Hematopoietic multipotent progenitor cell treated with erythropoietin and hydrocortisone succinate and interleukin-3 and kit ligand, for 17 days (in vitro differentiated cells): ENCODE measurements around the gene NRSN2.
"Not testable (repeated sequence)": the region's sequence is repeated elsewhere in the genome, so short reads cannot be mapped to it uniquely, and the experiment has no call there.

Experiments
- DNase-seq: peaks from one replicate; pipeline ENCODE4 v3.0.0-alpha.2; 2015; ENCODE audit warnings: low spot score

Gene NRSN2

DNA sequence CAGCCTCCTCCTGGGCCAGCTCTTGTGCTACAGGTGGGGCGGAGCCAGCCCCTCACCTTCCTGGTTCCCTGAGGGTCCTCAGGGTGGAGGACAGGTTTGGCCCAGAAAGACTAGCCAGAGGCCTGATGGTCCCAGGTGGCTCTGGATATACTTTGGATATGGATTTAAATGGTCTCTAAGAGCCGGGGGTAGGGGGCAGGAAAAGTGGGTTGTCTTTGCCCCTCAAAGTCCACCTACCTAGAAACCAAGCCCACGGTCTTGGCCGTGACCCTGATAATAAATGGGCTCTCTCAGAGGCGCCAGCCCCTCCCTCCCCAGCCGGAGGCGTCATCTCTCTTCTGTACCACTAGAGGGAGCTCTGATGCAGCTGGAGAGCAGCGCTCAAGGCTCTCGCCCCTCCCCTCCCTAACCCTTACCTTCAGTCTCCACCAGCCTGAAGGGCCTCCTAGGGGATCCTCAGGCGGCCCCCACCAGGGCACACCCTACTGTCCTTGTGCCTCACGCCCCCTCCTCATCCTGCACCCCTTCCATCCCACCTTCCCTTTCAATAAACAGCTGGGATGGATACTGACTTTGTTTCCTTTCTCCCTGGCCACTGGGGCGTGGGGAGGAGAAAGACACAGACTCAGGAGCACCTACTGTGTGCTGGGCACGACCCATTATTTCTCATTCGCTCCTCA lies 7.5 kb downstream of the NRSN2 start:
- peak; percentile 86 for DNase-seq

DNA sequence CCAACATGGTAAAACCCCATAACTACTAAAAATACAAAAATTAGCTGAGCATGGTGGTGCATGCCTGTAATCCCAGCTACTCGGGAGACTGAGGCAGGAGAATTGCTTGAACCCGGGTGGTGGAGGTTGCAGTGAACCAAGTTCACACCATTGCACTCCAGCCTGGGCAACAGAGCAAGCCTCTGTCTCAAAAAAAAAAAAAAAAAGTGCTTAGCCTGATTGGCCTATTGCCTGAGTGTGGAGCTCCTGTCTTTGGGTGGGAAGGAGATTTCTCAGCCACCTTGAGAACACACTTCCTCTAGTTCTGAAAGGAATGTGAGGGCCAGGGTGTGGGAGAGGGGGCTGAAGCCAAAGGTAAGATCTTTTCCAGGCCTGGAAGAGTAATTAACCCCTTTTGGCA lies 9.2 kb downstream of the NRSN2 start:
- not testable (repeated sequence) for DNase-seq

- no peak for DNase-seq
Observed at GRCh38 chr20:356745-357144, 9.8 kb downstream of the NRSN2 start.

GRCh38 chr20:358891-359555 lies 12.1 kb downstream of the NRSN2 start:
- no peak for DNase-seq

GRCh38 chr20:361561-361960 lies 14.7 kb downstream of the NRSN2 start:
- no peak for DNase-seq

DNA sequence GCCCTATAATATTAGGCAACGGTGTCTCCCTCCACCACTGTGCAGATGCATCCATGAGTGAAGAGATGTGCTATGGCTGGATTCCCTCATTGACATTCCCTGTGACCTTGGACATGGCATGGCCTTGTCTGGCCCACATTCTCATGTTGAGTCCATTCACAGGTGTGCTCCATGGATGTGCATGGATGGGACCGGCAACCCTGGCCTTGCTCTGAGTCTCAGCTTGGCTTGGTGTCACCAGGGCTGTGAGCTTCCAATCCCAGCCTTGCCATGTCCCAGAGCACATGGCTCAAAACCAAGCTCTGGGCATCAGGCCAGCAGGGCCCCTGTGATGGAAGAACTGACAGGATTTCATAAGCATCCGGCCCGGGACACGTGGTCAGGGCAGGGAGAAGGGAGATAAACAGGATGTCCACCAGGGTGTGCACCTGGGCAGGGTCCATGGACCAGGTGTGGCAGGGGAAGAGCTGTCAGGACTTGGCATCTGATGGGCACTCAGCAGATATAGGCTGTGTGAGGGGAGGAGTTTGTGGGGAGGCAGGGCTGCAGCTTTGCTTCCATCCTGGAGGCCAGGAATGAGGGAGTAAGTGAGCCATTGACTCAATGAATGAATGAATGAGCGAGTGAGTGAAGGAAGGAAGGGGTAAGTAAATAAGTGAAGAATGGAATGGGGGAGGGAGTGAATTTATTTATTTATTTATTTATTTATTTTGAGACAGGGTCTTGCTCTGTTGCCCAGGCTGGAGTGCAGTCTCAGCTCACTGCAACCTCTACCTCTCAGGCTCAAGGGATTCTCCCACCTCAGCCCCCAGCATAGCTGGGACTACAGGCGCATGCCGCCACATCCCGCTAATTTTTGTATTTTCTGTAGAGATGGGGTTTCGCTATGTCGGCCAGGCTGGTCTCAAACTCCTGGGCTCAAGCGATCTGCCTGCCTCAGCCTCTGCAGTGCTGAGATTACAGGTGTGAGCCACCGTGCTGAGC lies 15.7 kb downstream of the NRSN2 start:
- peak; percentile 78 for DNase-seq

DNA sequence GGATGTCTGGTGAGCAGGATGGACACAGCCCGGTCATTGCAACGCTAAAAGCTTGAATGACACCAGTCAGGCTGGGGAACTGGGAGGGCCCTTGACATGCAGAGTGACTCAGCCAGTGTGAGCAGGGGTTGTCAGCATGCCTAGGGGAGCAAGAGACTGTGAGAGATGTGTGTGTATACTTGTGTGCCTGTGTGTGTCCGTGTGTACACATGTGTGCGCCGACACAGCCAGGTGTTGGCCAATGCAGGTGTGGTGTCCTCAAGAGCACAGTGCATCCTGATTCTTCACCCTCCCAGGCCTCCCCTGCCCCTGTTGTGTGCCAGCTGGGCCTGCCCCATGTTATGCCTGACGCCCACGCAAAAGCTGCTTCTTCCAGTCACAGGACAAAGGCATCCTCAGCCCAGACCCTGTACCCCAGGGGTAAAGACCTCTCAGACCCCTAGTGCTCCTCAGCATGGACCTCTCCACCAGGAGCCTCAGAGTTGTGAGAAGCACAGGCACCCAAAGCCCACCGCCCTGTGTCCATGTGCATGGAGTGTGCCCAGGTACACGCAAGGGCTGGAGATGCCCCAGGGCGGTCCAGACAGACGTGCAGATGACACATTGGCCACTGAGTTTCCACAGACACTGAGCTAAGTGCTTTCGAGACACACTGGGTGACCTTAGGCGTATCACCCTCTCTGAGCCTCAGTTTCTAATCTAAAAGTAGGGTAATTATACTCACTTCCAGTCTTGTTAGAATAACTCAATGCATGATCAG lies 16.6 kb downstream of the NRSN2 start:
- peak; percentile 29 for DNase-seq

DNA sequence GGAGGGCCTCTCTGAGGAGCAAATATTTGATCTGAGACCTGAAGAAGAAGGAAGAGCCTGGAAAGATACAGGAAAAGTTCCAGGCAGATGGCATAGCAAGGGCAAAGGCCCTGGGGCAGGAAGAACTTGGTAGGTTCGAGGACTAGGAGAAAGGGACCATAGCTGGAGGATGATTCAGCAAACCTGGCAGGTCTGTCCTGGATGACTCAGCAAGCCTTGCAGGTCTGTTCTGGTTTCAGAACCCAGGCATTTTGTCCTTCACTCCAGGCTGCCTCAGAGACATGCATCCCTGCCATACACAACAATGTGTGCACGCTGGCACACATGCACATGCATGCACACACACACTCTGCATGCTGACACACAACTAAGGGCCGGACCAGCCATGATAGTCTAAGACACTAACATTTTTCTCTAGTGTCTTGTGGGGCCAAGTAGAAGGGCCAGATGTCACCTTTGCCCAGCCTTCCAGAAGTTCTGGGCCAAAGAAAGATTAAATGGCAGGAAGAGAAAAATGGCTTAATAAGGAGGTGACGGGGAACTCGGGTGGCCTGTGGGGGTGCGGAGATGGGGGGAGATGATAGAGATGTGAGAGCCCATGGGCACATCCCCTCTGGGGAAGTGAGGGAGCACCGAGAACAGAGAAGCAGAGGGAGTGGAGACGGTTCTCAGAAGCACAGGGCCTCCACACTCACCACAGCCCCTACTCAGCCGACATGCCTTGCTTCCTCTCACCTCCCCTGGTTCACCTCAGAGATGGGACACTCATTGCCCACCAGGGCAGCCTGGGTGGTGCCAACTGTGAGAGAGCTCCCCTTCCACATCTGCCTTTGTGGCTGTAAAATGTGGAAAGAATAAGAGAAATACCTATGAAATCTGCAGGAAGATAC lies 18.2 kb downstream of the NRSN2 start:
- DNase-seq: peak; percentile 82

DNA sequence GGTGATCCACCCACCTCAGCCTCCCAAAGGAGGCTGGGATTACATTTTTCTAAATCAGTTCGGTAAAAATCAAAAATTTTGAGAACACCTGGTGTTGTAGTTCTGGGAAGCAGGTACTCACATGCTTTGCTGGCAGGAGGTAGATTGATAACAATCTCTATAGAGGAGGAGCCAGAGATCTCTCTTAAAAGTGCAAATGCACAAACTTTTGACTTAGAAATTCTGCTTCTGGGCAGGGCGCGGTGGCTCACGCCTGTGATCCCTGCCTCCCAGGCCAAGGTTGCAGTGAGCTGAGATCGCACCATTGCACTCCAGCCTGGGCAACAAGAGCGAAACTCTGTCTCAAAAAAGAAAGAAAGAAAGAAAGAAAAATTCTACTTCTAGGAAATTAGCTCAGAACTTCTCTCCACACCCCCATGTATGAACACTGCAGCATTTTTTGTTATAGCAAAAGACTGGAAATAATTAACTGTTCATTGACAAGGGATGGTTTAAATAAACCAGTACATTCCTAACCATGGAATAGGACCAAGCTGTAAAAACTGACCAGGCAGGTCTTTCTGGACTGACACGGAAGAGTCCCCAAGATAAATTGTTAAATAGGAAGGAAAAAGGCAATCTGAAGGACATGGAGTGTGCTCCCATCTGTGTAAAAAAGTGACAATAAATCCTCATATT lies 19.3 kb downstream of the NRSN2 start:
- DNase-seq: no peak

DNA sequence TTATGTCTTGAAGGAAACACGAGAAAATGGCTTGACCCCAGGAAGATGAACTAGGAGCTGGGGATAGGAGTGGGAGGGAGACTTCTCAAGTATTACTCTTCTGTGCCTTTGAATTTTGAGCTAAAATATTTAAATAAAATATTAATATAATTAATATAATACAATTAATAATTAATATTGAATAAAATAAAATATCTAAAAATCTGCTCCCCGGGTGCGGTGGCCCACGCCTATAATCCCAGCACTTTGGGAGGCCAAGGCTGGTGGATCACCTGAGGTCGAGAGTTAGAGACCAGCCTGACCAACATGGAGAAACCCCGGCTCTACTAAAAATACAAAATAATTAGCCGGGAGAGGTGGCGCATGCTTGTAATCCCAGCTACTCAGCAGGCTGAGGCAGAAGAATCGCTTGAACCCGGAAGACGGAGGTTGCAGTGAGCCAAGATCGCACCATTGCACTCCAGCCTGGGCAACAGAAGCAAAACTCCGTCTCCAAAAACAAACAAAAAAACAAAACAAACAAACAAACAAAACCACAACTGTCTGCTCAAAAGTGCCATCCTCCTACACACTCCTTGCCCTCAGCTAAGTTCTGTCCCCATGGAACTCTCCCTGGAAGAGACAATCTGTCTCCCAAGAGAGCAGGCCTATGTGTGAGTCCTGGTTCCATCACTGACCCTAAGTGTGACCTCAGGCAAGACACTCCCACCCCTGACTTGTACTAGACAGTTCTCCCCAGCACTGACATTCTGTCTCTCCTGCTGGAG lies 20.0 kb downstream of the NRSN2 start:
- no peak for DNase-seq

DNA sequence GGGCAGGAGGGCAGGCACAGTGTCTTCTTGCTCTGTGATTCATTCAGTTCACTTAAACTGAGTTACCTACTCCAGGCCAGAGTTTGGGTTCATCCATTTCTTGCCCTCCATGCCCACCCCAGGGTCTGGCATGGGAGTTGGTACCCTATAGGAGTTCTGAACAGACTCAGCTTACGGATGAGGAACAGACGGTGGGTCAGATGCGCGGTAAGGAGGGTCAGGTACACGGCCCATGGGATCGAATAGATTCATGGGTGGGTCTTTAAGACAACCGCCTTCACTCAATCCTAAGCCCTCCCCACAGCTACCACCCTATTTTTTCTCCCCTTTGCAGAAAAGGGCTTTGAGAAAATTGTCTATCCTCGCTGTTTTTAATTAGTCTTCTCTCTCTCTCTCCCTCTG lies 20.6 kb downstream of the NRSN2 start:
- no peak for DNase-seq

DNA sequence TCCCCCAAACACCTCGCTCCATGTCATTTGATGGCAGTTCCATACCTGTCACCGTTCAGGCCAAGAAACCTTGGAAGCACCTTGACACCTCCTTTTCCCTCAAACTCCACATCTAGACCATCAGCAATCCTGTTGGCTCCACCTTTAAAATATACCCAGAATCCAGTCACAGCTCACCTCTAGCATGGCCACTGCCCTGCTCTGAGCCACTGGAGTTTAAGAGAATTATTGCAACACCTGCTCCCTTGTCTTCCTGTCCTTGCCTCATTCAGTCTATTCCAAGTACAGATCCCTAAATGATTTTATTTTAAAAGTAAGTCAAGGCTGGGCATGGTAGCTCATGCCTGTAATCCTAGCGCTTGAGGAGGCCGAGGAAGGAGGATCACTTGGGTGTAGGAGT lies 22.0 kb downstream of the NRSN2 start:
- DNase-seq: no peak

GRCh38 chr20:370151-370600 lies 23.3 kb downstream of the NRSN2 start:
- no peak for DNase-seq

DNA sequence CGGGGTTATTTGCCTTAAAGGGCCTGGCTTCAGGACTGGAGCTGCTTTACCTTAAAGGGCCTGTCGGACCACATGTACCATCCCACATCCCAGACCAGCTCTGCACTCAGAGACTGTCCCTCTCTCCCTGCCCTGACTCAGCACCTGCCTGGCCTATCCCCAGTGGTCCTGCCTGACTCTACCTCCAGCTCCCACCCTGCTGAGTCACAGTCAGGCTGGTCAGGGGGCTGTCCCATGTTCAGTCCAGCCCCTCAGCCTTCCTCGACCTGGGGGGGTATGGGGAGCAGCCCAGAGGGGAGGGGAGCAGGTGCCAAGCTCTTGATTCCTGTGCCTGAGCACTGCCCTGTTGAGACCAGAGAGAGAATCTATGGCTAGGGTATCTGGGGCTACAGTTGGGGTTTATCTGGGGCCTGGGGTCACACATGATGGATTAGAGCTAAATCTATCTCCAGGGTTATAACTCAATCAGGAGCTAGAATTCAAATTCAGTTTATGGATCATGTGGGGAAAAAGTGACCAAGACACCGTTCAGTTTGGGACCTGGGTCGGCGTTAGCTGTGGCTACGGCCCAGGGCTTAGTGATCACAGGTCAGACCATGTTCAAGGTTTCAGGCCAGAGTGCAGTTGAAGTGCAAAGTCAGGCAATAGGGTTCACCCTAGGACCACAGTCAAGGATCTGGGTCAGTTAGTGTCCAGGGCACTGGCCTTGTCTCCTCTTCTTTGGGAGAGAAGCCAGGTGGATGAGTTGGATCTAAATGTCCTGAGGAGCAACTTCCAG lies 24.3 kb downstream of the NRSN2 start:
- no peak for DNase-seq

GRCh38 chr20:371755-372542 lies 25.0 kb downstream of the NRSN2 start:
- peak; percentile 26 for DNase-seq

- DNase-seq: not testable (repeated sequence)
Observed at GRCh38 chr20:372543-373082, 25.7 kb downstream of the NRSN2 start.

- peak; percentile 36 for DNase-seq
Observed at GRCh38 chr20:373171-373890, 26.4 kb downstream of the NRSN2 start.
